Testis (tissue), 3 donors: Measurements from ENCODE around the gene SERTAD4. TPM values are rescaled to one million over a fixed set of nuclear protein-coding genes. Genes with fewer than 3 reads are reported as not detected.

Experiments
- DNase-seq: peaks from one replicate; pipeline ENCODE4 v3.0.0-alpha.2; 2019
- H3K27ac ChIP-seq, 2 donors: fragments of 200-600 bp; sonication (generic); one replicate each; pipeline ENCODE4 v1.5.1; 2019
- H3K27me3 ChIP-seq: fragments of 200-600 bp; sonication (generic); one replicate; pipeline ENCODE4 v1.5.1; 2019
- H3K36me3 ChIP-seq: fragments of 200-600 bp; sonication (generic); one replicate; pipeline ENCODE4 v1.5.1; 2017; ENCODE audit warnings: low read depth; ENCODE audit errors: missing control alignments
- H3K4me1 ChIP-seq: fragments of 200-600 bp; sonication (generic); one replicate; pipeline ENCODE4 v1.5.1; 2019
- H3K4me3 ChIP-seq, 2 donors: fragments of 200-600 bp; sonication (generic); one replicate each; pipeline ENCODE4 v1.5.1; 2017 to 2019
- H3K9me3 ChIP-seq: fragments of 200-600 bp; sonication (generic); one replicate; pipeline ENCODE4 v1.5.1; 2017
- CTCF ChIP-seq, 3 experiments: fragments of 450-650 bp in 2 of 3; fragments of 200-600 bp in 1 of 3; sonication (generic) in 1 of 3; IDR thresholded peaks; one replicate each; pipeline ENCODE4 v1.5.1; 2016 to 2019; ENCODE audit warnings: antibody characterized with exemption in 3 of 3, mild to moderate bottlenecking in 2 of 3, moderate library complexity in 1 of 3
- POLR2A ChIP-seq: fragments of 450-650 bp; IDR thresholded peaks from one replicate; pipeline ENCODE4 v1.6.1; 2017; ENCODE audit warnings: antibody characterized with exemption, mild to moderate bottlenecking, moderate library complexity
- WGBS, 2 donors: methylation state at CpG; one replicate each; pipeline ENCODE4 v1.1.5; 2018; 5-methylcytosine and 5-hydroxymethylcytosine counted together
- intact Hi-C: fragments of 100-400 bp; cut with DNase I; formaldehyde crosslinking; loops from one replicate; pipeline ENCODE4 v1.15.1; 2023; ENCODE audit warnings: low total_unique reads
- polyA plus RNA-seq: library from polyadenylated mRNA; stranded (reverse); fragments of 350-450 nt; fragmentation: Illumina TruSeq; extraction: RNeasy Lipid Tissue Mini Kit (QIAGEN cat#74804); gene quantifications from one replicate; pipeline ENCODE4 v1.2.3, GENCODE V29; 2014; ENCODE audit warnings: low read depth, low replicate concordance; ENCODE audit not compliant: insufficient read depth
- total RNA-seq, 2 donors: library from RNA; depleted of rRNA; stranded (reverse); fragments of >200 nt; gene quantifications; one replicate each; pipeline ENCODE4 v1.2.3, GENCODE V29; 2016

SERTAD4 gene
- total and polyA plus RNA-seq, 3 donors from 2014 or later, result 1.1 to 1.9 (median 1.1) TPM

DNA sequence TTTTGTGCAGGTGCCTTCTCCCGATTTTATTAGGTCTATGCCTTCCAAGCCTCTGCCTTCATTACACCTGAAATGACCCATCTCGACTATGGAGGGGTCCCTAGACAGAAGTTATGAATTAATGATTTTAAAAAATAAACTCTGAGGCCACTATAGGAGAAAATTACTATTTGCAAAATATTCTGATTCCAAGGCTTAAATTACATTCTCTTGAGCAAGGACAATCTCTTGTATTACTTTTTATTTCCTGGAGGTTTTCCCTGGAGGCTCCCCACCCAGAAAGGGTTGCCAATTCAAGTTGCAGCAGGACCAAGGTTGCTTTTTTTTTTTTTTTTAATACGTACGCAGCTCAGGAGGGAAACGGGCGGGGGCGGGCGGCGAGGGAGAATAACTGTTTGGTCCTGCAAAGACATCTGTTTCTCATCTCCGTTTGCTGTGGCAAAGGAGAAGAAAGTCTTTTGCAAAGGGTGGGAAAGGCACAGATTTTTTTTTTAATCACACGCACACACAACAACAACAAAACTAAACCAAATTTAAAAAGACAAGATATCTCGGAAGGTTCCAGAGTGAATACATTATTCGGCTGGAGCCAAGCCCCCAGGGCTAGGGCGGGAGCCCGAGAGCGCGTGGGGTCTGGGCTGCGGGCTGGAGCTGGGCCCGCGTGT is 618 bp upstream of the SERTAD4 start:
- TF ChIP-seq POLR2A (no peak), CTCF (IDR thresholded peaks at IDR 0.05) (no peak)
- Histone ChIP-seq H3K27me3 (no peaks in the 10 kb centered on the region), H3K36me3 (no peaks in the 10 kb centered on the region), H3K27ac (no peak overlapping the region), H3K4me1 (peaks cover 13% of the 10 kb centered on the region), H3K4me3 (peak overlapping the region; percentile 35 to 52), H3K9me3 (no peaks in the 10 kb centered on the region)
- DNase-seq, result no peak
- 4 to 5% methylated on average over 19 to 20 of the region's 20 CpGs for WGBS, 2 donors
- intact Hi-C loops, result no loop called here

GRCh38 chr1:210233216-210233494 is 559 bp downstream of the SERTAD4 start:
- intact Hi-C loops, result no loop called here
- Histone ChIP-seq H3K4me1 (peaks cover 13% of the 10 kb centered on the region), H3K27ac (peak overlapping the region; percentile 5 to 73), H3K4me3 (peak overlapping the region; percentile 51 to 52), H3K9me3 (no peaks in the 10 kb centered on the region), H3K27me3 (no peaks in the 10 kb centered on the region), H3K36me3 (no peaks in the 10 kb centered on the region)
- TF ChIP-seq POLR2A (no peak), CTCF (IDR thresholded peaks at IDR 0.05) (no peak)
- WGBS, 2 donors, result 1% methylated on average over 25 of the region's 26 CpGs; no CpG with 5 or more reads in 1 of the 2 donors
- no peak for DNase-seq

DNA sequence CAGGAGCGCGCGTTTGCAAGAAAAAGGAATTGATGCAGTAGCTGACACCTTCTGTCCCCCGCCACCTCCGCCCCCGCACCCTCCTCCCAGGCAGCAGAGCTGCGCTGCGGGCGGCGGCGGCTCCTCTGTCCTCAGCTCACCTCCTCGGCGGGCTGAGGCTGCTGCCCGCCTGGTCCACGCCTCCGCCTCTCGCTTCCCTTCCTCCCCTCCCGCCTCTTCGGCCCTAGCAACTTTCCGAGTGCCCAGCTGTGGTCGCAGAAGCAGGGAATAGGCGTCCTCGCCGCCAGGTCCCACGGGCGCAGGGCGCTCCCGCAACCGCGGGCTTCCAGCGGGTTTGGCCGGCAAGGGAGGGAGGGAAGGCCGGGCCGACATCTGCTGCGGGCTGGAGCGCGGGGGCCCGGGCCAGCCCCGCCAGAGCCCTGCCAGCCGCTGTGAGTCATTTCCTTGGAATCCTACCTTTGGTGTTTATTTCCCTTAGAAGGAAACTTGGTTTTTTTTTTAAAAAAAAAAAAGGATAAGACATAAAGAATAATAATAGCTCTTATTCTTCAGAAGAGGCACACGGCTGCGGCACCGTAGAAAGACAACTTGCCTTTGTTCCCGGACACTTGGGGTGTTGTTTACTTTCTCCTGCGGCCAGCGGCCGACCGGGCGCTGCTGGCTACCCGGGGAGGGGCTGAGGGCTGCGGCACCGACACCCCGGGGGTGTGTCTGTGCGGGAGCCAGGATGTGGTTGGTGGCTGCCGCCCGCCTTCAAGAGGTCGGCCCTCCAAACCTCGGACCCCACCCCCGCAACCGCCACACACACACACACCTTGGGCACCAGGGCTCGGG is 1.1 kb downstream of the SERTAD4 start:
- Histone ChIP-seq H3K36me3 (no peaks in the 10 kb centered on the region), H3K4me3 (peak overlapping the region; percentile 51 to 52), H3K27ac (peak overlapping the region; percentile 5 to 73), H3K4me1 (peaks cover 13% of the 10 kb centered on the region), H3K9me3 (no peaks in the 10 kb centered on the region), H3K27me3 (no peaks in the 10 kb centered on the region)
- TF ChIP-seq CTCF (IDR thresholded peaks at IDR 0.05) (no peak), POLR2A (no peak)
- WGBS, 2 donors, result 7 to 8% methylated on average over 53 to 58 of the region's 61 CpGs
- no peak for DNase-seq
- intact Hi-C loops, result no loop called here

- intact Hi-C loops, result no loop called here
- TF ChIP-seq CTCF (IDR thresholded peaks at IDR 0.05) (no peak), POLR2A (no peak)
- Histone ChIP-seq H3K27me3 (no peaks in the 10 kb centered on the region), H3K36me3 (no peaks in the 10 kb centered on the region), H3K4me1 (peaks cover 13% of the 10 kb centered on the region), H3K4me3 (peak overlapping the region in 1 of 2 donors; percentile 51), H3K27ac (peak overlapping the region in 1 of 2 donors; percentile 73), H3K9me3 (no peaks in the 10 kb centered on the region)
- 45 to 50% methylated on average over 10 of the region's 10 CpGs for WGBS, 2 donors
- DNase-seq, result no peak
Observed at GRCh38 chr1:210234329-210234757, 1.7 kb downstream of the SERTAD4 start.
